ENCODE data around the gene MX2. TPM values are rescaled to one million over a fixed set of nuclear protein-coding genes. Genes with fewer than 3 reads are reported as not detected.
"Not testable (repeated sequence)": the region's sequence is repeated elsewhere in the genome, so short reads cannot be mapped to it uniquely, and the experiment has no call there.

Gene MX2
- polyA plus RNA-seq, 3 donors: 1.2 to 2.4 (median 1.8) TPM

DNA sequence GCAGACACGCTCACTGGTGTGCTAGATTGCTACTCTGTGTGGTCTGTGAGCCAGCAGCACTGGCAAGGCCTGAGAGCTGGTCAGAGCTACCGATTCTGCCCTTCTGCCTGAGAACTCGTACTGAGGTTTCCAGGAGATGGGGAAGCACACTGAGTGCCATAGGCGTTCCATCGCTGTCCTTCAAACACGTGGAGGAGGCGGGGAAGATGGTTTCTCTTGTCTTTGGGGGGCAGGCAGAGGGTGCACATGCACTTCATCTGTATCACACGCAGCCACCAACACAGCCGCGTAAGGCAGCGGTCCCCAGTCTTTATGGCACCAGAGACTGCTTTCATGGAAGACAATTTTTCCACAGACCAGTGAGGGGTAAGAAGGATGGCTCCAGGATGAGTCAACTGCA lies 40.4 kb downstream of the MX2 start:
- DNase-seq (ENCODE audit: extremely low read depth in 1 of 11, low read depth in 9 of 11, low spot score in 4 of 11): no peak

DNA sequence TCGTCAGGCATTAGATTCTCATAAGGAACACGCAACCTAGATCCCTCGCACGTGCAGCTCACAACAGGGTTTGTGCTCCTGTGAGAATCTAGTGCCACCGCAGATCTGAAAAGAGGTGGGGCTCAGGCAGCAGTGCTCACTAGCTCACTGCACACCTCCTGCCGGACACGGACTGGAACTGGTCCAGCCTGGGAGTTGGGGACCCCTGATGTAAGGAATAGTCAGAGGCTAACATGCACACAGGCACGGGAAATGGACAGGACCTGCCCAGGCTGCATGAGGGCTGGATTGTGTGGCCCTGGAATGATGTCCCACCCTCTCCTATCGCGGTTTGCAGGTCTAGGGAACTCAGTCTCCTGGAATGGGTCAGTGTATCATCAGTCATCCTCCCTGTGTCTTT lies 41.0 kb downstream of the MX2 start:
- no peak for DNase-seq (ENCODE audit: extremely low read depth in 1 of 11, low read depth in 9 of 11, low spot score in 4 of 11)

DNA sequence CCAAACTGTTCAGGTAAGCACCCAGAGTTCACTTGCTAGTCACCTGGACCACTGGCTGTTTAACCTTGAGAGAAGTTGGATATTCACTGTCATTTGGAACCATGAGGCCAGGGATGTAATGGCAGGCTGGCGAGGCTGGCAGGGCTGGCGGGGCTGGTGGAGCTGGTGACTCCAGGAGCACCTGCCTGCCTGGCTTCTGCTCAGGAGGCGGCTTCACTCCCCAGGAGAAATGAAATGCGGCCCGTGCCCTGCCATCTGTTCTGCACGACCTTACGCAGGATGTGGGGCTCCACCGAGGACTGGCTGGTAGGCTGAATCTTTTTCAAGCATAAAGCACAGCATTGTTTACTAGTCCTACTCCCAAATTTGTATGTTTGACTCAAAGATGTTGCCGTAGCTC lies 41.5 kb downstream of the MX2 start:
- DNase-seq (ENCODE audit: extremely low read depth in 1 of 11, low read depth in 9 of 11, low spot score in 4 of 11): no peak

DNA sequence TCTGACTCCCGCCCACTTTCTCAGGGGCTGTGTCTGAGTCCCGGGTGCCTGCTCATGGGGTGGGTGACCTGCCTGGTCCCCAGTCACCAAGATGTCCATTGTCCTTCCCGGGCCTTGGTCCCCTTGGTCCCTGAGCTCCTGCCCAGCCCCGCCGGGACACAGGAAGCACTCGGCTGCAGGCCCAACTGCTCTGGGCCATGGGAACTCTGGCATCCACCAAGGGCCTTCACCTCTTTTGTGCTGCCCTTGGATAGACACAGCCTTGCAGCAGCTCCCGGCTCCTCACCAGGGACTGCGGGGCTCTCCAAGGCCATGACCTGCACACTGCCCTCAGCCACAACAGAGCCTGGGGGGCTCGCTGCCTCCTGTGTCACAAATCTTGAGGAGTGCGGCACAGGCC lies 42.1 kb downstream of the MX2 start:
- DNase-seq (ENCODE audit: extremely low read depth in 1 of 11, low read depth in 9 of 11, low spot score in 4 of 11): no peak

DNA sequence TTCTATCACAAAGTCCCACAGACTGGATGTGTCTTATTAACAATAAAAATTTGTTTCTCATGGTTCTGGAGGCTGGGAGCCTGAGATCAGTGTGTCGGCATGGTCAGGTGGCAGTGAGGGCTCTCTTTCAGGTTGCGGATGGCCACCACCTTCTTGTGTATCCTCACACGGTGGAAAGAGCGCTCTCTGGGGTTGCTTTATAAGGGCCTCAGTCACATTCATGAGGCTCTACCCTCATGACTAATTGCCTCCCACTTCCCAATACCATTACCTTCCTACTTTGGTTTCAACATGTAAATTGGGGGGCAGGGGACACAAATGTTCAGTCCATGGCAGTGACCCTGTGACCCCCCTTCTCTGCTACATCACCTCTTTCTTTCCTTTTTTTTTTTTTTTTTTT lies 43.5 kb downstream of the MX2 start:
- no peak for DNase-seq (ENCODE audit: extremely low read depth in 1 of 11, low read depth in 9 of 11, low spot score in 4 of 11)

DNA sequence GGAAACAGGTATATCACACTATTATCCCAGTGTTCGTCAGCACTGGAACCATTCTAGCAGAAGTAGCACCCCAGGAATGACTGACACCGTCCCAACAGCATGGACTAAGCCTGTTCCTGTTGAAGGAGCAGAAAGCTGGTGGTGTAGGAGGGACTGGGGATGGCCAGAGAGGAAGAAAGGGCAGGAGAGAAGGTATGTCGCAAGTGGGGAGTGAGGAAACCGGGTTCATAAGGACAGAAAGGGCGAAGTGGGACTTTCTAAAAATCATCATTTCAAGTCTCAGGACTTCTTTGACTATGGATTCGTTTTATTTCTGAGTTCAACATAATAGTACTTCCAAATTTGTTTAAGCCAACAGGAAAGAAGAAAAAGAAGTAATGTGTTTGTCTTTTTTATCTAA lies 44.5 kb downstream of the MX2 start:
- no peak for DNase-seq (ENCODE audit: extremely low read depth in 1 of 11, low read depth in 9 of 11, low spot score in 4 of 11)

DNA sequence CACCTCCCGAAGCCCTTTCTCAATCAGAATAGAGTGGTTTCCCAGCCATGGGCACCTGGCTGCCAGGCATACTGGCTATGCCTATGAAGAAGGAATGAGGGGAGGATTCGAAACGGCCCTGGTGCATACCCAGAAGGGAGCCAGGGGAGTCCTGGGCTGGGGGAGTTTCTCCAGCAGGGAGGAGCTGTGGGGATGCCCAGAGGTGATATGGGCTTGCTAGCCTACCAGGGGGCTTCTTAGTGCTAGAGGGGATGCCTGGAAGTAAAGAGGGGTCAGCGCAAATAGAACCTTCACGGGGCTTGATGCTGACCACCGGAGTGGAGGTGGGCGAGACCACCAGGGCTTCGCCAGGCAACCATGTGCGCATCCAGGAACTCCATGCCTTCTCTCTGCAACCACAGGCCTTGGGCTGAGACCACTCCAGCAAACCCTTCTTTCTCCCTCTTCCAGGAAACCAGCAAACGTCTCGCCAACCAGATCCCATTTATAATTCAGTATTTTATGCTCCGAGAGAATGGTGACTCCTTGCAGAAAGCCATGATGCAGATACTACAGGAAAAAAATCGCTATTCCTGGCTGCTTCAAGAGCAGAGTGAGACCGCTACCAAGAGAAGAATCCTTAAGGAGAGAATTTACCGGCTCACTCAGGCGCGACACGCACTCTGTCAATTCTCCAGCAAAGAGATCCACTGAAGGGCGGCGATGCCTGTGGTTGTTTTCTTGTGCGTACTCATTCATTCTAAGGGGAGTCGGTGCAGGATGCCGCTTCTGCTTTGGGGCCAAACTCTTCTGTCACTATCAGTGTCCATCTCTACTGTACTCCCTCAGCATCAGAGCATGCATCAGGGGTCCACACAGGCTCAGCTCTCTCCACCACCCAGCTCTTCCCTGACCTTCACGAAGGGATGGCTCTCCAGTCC lies 46.0 kb downstream of the MX2 start:
- no peak for DNase-seq (ENCODE audit: extremely low read depth in 1 of 11, low read depth in 9 of 11, low spot score in 4 of 11)

DNA sequence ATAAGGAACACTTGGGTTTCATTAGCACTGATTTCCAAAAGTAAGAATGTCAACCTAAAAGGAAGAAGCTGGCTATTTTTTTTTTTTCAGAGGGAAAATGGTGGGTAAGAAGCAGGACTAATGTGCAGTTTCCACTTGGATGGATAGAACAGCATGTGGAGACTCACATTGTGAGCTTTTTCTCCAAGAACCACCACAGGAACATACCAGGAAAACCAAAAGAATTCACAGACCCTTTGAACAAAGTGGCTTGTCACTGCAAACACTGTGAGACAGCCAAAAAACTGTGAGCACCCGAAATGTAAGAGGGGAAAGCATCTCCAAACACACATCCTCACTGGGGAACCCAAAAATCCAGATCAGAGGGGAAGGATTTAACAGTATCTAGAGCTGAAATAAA lies 48.5 kb downstream of the MX2 start:
- DNase-seq (ENCODE audit: extremely low read depth in 1 of 11, low read depth in 9 of 11, low spot score in 4 of 11): no peak

DNA sequence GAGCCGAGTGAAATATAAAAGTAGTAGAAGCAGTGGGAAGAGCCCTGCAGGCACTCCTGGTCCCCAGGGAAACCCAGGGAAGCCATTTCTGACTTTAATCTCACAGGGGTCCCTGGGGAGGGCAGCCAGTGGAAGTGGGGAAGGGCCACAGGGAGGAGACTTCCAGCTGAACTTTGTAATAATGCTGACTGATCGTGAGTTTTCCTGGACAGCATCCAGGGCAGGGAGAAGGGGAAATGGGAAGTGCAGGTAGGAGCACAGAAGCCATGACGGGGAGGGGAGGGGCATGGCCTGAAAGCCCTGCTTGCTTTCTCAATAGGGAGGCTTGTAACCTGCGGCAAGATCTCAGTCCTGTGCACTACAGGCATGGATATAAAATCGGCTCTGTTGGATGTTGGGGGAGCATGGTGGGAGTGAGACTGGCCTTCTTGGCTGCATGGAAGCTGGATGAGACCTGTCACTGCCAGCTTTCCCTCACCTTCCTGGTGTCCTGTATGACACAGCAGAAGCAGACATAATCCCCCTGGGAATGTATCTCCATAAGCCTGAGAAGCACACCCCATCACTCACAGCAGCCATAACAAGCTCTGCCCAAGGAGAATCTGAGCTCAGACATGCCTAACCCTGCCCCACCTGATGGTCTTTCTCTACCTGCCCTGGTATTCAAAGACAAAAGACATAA lies 49.1 kb downstream of the MX2 start:
- DNase-seq (ENCODE audit: extremely low read depth in 1 of 11, low read depth in 9 of 11, low spot score in 4 of 11): no peak

DNA sequence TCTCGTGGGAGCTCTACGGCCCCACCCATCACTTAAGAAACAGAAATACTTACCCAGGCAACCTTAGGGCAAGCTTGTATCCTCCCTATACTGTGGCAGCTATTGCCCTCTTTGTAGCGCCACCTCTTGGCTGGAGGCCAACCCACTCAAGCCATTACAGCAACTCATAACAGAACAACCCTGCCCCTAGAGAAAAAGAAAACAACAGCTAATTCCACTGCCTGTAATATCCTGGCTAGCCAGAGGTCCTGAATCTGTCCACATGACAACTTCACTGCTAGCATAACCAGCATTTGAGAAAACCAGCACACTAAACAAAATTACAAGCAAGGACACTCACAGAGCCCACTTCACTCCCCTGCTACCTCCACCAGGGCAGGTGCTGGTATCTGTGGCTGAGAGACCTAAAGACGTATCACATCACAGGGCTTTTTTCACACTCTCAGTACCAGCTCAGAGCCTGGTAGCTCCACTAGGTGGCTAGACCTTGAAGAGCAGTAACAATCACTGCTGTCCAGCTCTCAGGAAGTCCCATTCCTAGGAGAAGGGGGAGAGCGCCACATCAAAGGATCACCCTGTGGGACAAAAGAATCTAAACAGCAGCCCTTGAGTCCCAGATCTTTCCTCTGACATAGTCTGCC lies 49.7 kb downstream of the MX2 start:
- no peak for DNase-seq (ENCODE audit: extremely low read depth in 1 of 11, low read depth in 9 of 11, low spot score in 4 of 11)

DNA sequence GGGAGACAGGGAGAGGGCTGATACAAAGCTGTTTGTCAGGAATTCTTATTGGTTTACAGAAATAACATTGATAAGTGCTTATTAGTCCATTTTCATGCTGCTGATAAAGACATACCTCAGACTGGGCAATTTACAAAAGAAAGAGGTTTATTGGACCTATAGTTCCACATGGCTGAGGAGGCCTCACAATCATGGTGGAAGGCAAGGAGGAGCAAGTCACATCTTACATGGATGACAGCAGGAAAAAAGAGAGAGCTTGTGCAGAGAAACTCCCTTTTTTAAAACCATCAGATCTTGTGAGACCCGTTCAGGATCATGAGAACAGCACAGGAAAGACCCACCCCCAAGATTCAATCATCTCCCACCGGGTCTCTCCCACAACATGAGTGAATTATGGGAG lies 55.7 kb downstream of the MX2 start:
- not testable (repeated sequence) for DNase-seq (ENCODE audit: extremely low read depth in 1 of 11, low read depth in 9 of 11, low spot score in 4 of 11)

DNA sequence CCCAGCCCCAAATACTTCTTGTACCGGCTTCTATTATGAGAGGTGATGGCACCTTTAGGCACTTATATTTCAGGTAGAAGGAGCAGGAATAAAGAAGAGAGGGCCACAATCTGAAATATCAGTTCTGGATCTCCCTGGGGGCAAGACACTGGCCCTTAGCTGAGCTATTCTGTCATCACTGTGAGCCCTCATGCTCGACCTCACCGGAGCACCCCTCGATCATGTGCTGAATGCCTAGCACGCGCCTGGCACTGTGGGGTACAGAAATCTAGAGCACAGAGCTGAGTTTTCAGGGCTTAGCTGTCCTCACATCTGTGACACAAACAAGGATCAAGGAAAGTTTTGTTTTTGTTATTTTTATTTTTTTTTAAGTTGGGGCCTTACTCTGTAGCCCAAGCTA lies 56.6 kb downstream of the MX2 start:
- DNase-seq (ENCODE audit: extremely low read depth in 1 of 11, low read depth in 9 of 11, low spot score in 4 of 11): no peak

DNA sequence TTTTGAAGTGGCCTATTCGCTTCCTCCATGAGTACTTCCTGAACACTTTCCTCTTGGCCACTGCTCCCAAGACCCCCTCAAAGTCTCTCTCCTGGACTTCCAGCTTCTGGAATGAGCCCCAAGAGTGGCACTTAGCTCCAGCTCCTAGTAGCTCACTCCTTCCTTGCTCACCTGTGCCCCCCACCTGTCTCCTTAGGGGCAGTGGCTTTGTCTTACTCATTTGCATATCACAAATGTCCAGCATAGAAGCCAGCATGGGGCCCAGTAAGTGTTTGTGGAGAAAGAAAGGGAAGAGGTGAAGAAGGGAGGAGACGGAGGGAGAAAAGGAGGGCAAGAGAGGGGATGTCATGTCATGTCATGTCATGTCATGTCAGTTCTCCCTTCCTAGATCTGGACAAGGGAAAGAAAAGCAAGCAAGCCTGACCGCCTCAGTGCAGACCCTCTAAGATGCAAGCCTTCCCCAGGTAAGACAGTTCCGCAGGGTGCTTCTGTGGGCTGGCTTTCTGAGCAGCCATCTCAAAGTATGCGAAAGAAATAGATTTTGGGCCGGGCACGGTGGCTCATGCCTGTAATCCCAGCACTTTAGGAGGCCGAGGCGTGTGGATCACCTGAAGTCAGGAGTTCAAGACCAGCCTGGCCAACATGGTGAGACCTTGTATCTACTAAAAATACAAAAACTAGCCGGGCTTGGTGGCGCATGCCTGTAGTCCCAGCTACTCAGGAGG lies 57.3 kb downstream of the MX2 start:
- DNase-seq (ENCODE audit: extremely low read depth in 1 of 11, low read depth in 9 of 11, low spot score in 4 of 11): no peak

DNA sequence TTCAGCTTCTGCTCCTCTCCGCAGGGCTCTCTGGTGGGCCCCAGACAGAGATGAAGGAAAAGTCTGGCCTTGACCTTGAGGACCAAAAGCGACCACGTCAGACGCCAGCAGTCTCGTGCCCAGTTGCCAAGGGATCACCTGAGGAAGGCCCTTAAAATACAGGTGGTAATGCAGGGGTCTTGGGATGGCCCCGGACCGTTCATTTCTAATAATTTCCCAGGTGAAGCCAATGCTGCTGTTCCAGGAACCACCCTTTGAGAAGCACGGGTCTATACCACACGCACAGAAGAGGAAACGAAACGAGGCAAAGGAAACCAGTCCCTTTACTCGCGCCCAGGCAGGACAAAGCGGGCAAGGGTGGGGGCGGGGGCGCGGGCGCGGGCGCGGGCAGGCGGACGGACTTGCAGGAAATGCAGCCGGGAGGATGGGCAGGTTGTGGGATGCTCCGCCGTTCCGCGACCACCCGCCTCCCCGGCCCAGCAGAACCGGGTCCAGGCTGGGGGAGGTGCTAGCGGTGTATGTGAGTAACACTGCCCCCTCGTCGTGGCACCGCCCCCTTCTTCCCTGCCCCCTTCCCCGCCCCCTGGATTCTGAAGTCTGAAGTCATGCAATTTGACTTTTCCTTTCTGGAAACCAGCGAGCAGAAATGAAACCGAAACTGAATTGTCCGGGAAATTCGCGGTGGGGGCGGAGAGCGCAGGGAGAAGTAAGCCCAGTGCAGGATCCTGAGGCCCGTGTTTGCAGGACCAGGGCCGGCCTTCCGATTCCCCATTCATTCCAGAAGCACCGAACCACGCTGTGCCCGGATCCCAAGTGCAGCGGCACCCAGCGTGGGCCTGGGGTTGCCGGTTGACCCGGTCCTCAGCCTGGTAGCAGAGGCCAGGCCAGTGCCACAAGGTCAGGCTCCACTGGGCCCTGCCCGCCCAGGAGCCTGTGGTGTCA lies 58.4 kb downstream of the MX2 start:
- DNase-seq (ENCODE audit: extremely low read depth in 1 of 11, low read depth in 9 of 11, low spot score in 4 of 11): peak; percentile 50 to 88 (median 84)

DNA sequence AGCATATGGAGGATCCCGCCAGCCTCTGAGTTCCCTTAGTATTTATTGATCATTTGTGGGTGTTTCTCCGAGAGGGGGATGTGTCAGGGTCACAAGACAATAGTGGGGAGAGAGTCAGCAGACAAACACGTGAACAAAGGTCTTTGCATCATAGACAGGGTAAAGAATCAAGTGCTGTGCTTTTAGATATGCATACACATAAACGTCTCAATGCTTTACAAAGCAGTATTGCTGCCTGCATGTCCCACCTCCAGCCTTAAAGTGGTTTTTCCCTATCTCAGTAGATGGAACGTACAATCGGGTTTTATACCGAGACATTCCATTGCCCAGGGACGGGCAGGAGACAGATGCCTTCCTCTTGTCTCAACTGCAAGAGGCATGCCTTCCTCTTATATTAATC lies 59.2 kb downstream of the MX2 start:
- DNase-seq (ENCODE audit: extremely low read depth in 1 of 11, low read depth in 9 of 11, low spot score in 4 of 11): not testable (repeated sequence)

DNA sequence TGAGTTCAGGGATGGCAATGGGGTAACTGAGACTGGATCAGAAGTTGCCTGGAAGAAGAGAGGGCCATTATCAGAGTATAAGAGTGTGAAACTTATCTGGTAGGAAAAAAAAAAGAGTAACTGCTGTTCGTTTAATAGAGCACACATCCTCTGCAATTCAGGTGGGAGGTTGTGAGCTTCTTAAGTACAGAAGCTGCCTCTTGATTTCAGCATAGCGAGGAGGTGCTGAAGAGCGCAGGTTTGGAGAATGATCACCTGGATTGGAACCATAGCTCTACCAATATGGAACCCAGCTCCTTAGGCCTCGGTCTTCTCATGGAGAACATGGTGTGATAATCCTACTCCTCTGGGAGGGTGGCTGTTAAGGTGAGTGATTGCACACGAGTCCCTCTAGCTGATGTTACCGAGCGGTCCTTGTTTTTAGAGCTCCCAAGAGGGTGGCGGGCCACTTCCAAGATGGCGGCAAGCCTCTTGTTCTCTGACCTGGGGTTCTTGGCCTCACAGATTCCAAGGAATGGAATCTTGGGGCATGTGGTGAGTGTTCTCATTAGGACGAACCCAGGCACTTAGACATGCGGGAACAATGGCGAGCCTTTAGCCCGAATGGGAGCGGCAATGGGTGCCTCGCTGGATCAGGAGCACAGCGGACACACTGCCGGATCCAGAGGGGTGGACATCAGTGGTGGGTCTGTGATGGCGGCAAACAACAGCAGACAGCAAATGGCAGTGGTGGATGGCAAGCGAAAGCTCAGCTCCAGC lies 60.9 kb downstream of the MX2 start:
- no peak for DNase-seq (ENCODE audit: extremely low read depth in 1 of 11, low read depth in 9 of 11, low spot score in 4 of 11)

DNA sequence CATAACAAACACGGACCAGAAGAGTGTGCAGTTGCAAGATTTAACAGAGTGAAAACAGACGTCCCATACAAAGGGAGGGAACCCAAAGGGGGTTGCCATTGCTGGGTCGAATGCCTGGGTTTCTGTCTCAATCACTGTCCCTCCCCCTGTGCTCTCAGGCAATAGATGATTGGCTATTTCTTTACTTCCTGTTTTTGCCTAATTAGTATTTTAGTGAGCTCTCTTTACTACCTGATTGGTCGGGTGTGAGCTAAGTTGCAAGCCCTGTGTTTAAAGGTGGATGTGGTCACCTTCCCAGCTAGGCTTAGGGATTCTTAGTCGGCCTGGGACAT lies 61.4 kb downstream of the MX2 start:
- not testable (repeated sequence) for DNase-seq (ENCODE audit: extremely low read depth in 1 of 11, low read depth in 9 of 11, low spot score in 4 of 11)

DNA sequence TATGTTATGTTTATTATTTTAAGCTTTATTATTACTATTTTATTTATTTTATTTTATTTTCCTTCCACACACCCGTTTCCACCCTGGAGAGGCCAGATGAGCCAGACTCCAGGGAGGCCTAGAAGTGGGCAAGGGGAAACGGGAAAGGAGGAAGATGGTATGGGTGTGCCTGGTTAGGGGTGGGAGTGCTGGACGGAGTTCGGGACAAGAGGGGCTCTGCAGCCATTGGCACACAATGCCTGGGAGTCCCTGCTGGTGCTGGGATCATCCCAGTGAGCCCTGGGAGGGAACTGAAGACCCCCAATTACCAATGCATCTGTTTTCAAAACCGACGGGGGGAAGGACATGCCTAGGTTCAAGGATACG lies 63.7 kb downstream of the MX2 start:
- no peak for DNase-seq (ENCODE audit: extremely low read depth in 1 of 11, low read depth in 9 of 11, low spot score in 4 of 11)

Data from renal cortex interstitium (tissue), 11 donors.